Endothelial cell of umbilical vein (primary cell): ENCODE results near the gene UNC13D.

Source experiments
- CTCF ChIP-seq, 2 donors: IDR thresholded peaks; 1 replicate in 1 of 2; 2 replicates in 1 of 2; pipeline ENCODE4 v1.5.1; 2011; ENCODE audit warnings: low read length in 2 of 2, mild to moderate bottlenecking in 2 of 2, moderate library complexity in 2 of 2, control low read depth in 1 of 2, inconsistent platforms in 1 of 2, low read depth in 1 of 2; ENCODE audit not compliant: insufficient read depth in 1 of 2; ENCODE audit errors: extremely low read depth in 1 of 2
- MYC ChIP-seq: IDR thresholded peaks from one replicate; pipeline ENCODE4 v1.6.1; 2011; ENCODE audit warnings: mild to moderate bottlenecking, low read depth, low read length
- POLR2A ChIP-seq: IDR thresholded peaks from 2 replicates; pipeline ENCODE4 v1.6.1; 2012; ENCODE audit warnings: low read depth, mild to moderate bottlenecking, control low read depth, low read length
- POLR2AphosphoS5 ChIP-seq: IDR thresholded peaks from 2 replicates; pipeline ENCODE4 v1.6.1; 2012; ENCODE audit warnings: low read depth, mild to moderate bottlenecking, control low read depth, low read length, moderate library complexity; ENCODE audit not compliant: insufficient read depth

- TF ChIP-seq CTCF (IDR thresholded peaks at IDR 0.05; ENCODE audit: extremely low read depth in 1 of 2, insufficient read depth in 1 of 2, low read depth in 1 of 2, low read length in 2 of 2) (no peak), MYC (no peak), POLR2A (no peak), POLR2AphosphoS5 (no peak)
Measured at GRCh38 chr17:75834279-75834920, 9.8 kb downstream of the UNC13D start.
